ENCODE results near the gene XRN2.

DNA sequence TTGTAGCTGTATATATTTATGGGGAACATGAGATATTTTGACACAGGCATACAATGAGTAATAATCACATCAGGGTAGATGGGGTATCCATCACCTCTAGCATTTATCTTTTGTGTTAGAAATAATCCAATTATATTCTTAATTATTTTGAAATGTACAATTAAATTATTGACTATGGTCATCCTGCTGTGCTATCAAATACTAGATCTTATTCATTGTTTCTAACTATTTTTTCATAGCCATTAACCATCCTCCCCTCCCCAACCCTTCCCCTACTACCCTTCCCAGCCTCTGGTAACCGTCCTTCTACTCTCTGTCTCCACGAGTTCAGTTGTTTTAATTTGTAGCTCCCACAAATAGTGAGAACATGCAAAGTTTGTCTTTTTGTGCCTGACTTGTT, 65.7 kb downstream of the XRN2 start:
- TF ChIP-seq POLR2A (IDR thresholded peaks at IDR 0.05) (no peak), CTCF (IDR thresholded peaks at IDR 0.05) (no peak), POLR2AphosphoS5 (IDR thresholded peaks at IDR 0.05) (no peak)
